Prostate gland (tissue), 2 donors: Measurements from ENCODE around the gene RABGAP1L.

Experiments used
- CTCF ChIP-seq, 4 experiments: fragments of 200-600 bp in 2 of 4; fragments of 450-650 bp in 2 of 4; sonication (generic) in 2 of 4; IDR thresholded peaks; 1 replicate in 3 of 4; 2 replicates in 1 of 4; pipeline ENCODE4 v1.5.1; 2016 to 2019; ENCODE audit warnings: antibody characterized with exemption in 4 of 4, mild to moderate bottlenecking in 2 of 4, moderate library complexity in 2 of 4
- POLR2A ChIP-seq: fragments of 450-650 bp; IDR thresholded peaks from one replicate; pipeline ENCODE4 v1.6.1; 2016; ENCODE audit warnings: antibody characterized with exemption, mild to moderate bottlenecking
- POLR2AphosphoS5 ChIP-seq: sonication (generic); formaldehyde crosslinking; IDR thresholded peaks from one replicate; pipeline ENCODE4 v1.6.1; 2017; ENCODE audit warnings: antibody characterized with exemption

- TF ChIP-seq CTCF (IDR thresholded peaks at IDR 0.05) (no peak), POLR2AphosphoS5 (no peak), POLR2A (no peak)
These were observed 666.5 kb downstream of the RABGAP1L start for GRCh38 chr1:174825806-174826205.
